HG03039 (cell line): Measurements from ENCODE around the gene NKAIN2.
"Not testable (repeated sequence)": the region's sequence is repeated elsewhere in the genome, so short reads cannot be mapped to it uniquely, and the experiment has no call there.

Experiments
- ATAC-seq: cut with Tn5 transposase; IDR thresholded peaks from one replicate; pipeline ENCODE4 v1.9.1; 2021; ENCODE audit warnings: mild to moderate bottlenecking, moderate library complexity; ENCODE audit not compliant: unreplicated experiment

Gene NKAIN2

GRCh38 chr6:124294574-124295200 lies 491.0 kb downstream of the NKAIN2 start:
- no peak for ATAC-seq

GRCh38 chr6:124297507-124297906 lies 493.8 kb downstream of the NKAIN2 start:
- ATAC-seq, result no peak

- no peak for ATAC-seq
These were observed 495.1 kb downstream of the NKAIN2 start for GRCh38 chr6:124298730-124299129.

- not testable (repeated sequence) for ATAC-seq
These were observed 497.2 kb downstream of the NKAIN2 start for GRCh38 chr6:124300907-124301306.

GRCh38 chr6:124303971-124304370 lies 500.3 kb downstream of the NKAIN2 start:
- no peak for ATAC-seq

GRCh38 chr6:124310139-124310538 lies 506.5 kb downstream of the NKAIN2 start:
- no peak for ATAC-seq

- ATAC-seq, result no peak
These were observed 515.7 kb downstream of the NKAIN2 start for GRCh38 chr6:124319410-124319809.

GRCh38 chr6:124324237-124324636 lies 520.6 kb downstream of the NKAIN2 start:
- ATAC-seq, result no peak

GRCh38 chr6:124330197-124330596 lies 526.5 kb downstream of the NKAIN2 start:
- no peak for ATAC-seq

- ATAC-seq, result no peak
These were observed 530.7 kb downstream of the NKAIN2 start for GRCh38 chr6:124334359-124334758.

GRCh38 chr6:124339610-124340334 lies 536.1 kb downstream of the NKAIN2 start:
- no peak for ATAC-seq

GRCh38 chr6:124348339-124348738 lies 544.7 kb downstream of the NKAIN2 start:
- ATAC-seq, result not testable (repeated sequence)

- ATAC-seq, result no peak
These were observed 551.5 kb downstream of the NKAIN2 start for GRCh38 chr6:124355146-124355545.

- ATAC-seq, result no peak
These were observed 552.7 kb downstream of the NKAIN2 start for GRCh38 chr6:124356276-124356810.

- ATAC-seq, result no peak
These were observed 553.1 kb downstream of the NKAIN2 start for GRCh38 chr6:124356811-124357210.

- ATAC-seq, result no peak
These were observed 564.5 kb downstream of the NKAIN2 start for GRCh38 chr6:124368131-124368530.

- ATAC-seq, result no peak
These were observed 568.4 kb downstream of the NKAIN2 start for GRCh38 chr6:124371974-124372475.

GRCh38 chr6:124373386-124373785 lies 569.7 kb downstream of the NKAIN2 start:
- no peak for ATAC-seq

- no peak for ATAC-seq
These were observed 585.5 kb downstream of the NKAIN2 start for GRCh38 chr6:124389127-124389526.

- no peak for ATAC-seq
These were observed 589.9 kb downstream of the NKAIN2 start for GRCh38 chr6:124393536-124393935.

- no peak for ATAC-seq
These were observed 592.7 kb downstream of the NKAIN2 start for GRCh38 chr6:124396361-124396760.
